Measurements from ENCODE around the gene GRIK3. TPM values are rescaled to one million over a fixed set of nuclear protein-coding genes. Genes with fewer than 3 reads are reported as not detected.

Gene GRIK3
- total RNA-seq, 4 donors from 2014 or later: 0.13 to 0.42 (median 0.15) TPM; not detected in 1

DNA sequence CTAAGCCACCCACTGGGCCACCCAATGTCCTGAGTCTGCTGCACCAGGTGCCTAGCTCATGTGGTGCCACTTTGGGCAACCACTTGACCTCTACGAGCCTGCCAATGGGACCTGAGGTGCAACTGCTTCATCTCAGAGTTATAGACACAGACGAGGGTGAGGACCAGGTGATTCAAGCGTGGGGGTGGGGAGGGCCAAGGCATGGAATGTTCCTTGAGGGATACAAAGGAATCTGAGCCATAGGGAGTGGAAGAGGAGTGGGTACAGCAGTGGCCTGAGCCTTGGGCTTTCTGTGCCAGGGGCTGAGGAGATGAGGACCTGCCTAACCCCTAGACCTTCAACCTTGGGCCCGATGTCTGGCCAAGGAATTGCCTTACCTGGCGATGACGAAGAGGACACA is 209.1 kb downstream of the GRIK3 start:
- Histone ChIP-seq H3K9me3 (no peaks in the 10 kb centered on the region), H3K36me3 (no peaks in the 10 kb centered on the region), H3K27ac (no peak overlapping the region), H3K4me1 (no peaks in the 10 kb centered on the region), H3K27me3 (no peaks in the 10 kb centered on the region), H3K4me3 (replicated peaks in 1 of 3) (no peak overlapping the region)
- no peak for DNase-seq
- WGBS, 2 donors: 75 to 77% methylated on average over 6 of the region's 6 CpGs
- intact Hi-C loops (cut with DNase I): no loop called here
- no peak for TF ChIP-seq POLR2A (IDR thresholded peaks at IDR 0.05)
- TF ChIP-seq, protein P1, sequence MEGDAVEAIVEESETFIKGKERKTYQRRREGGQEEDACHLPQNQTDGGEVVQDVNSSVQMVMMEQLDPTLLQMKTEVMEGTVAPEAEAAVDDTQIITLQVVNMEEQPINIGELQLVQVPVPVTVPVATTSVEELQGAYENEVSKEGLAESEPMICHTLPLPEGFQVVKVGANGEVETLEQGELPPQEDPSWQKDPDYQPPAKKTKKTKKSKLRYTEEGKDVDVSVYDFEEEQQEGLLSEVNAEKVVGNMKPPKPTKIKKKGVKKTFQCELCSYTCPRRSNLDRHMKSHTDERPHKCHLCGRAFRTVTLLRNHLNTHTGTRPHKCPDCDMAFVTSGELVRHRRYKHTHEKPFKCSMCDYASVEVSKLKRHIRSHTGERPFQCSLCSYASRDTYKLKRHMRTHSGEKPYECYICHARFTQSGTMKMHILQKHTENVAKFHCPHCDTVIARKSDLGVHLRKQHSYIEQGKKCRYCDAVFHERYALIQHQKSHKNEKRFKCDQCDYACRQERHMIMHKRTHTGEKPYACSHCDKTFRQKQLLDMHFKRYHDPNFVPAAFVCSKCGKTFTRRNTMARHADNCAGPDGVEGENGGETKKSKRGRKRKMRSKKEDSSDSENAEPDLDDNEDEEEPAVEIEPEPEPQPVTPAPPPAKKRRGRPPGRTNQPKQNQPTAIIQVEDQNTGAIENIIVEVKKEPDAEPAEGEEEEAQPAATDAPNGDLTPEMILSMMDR (IDR thresholded peaks at IDR 0.05): no peak

DNA sequence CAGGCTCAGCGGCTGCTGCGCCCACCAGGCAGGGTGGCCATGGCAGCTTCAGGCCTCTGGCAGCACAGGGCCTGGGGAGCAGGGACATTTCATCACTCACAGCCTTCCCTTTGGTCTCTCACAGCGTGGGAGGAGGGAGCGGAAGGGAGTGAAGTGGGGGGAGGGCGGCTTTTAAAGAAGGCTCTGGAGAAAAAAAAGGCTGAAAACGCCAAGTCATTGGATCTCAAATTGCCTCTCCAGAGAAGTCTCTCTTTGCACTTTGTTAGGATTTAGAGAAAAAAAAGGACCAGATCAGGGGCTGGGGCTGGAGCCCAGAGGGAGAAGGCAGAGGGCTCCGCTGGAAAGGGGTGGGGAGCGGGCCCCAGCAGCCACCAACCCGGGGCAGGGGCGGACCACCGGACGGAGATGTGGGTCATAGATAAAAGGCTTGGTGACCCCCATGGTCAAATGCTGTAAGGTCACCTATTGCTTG is 209.9 kb downstream of the GRIK3 start:
- TF ChIP-seq, protein P1 (IDR thresholded peaks at IDR 0.05): no peak
- no peaks in the 10 kb centered on the region for H3K9me3 ChIP-seq
- intact Hi-C loops (cut with DNase I): no loop called here

DNA sequence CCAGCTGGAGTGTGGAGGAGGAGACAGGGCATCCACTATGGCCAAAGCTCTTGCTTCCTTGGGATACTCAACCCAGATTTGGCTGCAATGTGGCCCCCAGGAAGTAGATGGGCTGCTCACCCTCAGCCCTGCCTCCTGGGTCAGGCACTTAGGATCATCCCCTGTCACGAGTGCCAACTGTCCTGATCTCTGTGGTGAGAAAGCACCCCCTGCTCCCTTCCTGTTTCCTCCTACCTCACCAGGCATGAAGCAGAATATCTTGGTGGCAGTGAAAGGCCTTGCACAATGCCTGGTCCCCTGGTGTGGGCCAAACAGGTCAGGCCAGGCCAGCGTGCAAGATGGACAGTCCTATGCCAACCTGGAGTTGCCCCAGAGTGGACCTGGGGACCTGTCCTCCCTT is 211.7 kb downstream of the GRIK3 start:
- Histone ChIP-seq H3K4me3 (replicated peaks in 1 of 3) (no peak overlapping the region), H3K27me3 (no peaks in the 10 kb centered on the region), H3K9me3 (no peaks in the 10 kb centered on the region), H3K36me3 (no peaks in the 10 kb centered on the region), H3K4me1 (no peaks in the 10 kb centered on the region), H3K27ac (no peak overlapping the region)
- TF ChIP-seq POLR2A (IDR thresholded peaks at IDR 0.05): no peak
- TF ChIP-seq, protein P1 (IDR thresholded peaks at IDR 0.05): no peak
- no peak for DNase-seq
- intact Hi-C loops (cut with DNase I): no loop called here
- WGBS, 2 donors: 72% methylated on average over 2 of the region's 2 CpGs; no CpG with 5 or more reads in 1 of the 2 donors

More for the DNA sequence above, 209.9 kb downstream of the GRIK3 start:
- no peak for DNase-seq
- H3K4me3 ChIP-seq (replicated peaks in 1 of 3): no peak overlapping the region
- H3K27me3 ChIP-seq: no peaks in the 10 kb centered on the region
- H3K4me1 ChIP-seq: no peaks in the 10 kb centered on the region
- H3K36me3 ChIP-seq: no peaks in the 10 kb centered on the region
- whole genome bisulfite sequencing, 2 donors: 19 to 28% methylated on average over 12 of the region's 12 CpGs
- H3K27ac ChIP-seq: no peak overlapping the region

DNA sequence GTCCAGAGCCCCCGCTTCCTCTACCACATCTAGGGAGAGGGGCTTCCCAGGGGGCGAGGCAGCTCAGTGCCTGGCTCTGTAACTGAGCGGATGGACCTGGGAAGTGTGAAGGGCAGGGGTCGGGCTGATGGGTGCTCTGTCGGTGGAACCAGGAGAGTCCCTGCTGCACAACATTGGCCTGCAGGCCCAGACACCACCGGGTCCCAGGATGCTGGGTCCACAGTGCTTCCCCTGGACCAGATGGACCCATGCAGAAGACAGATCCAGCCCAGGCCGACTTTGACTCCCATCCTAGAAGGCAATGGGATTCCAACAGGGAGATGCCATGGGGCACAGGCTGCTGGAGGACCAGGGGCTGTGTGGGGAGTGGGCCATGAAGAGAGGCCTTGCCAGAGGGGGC is 212.9 kb downstream of the GRIK3 start:
- no peaks in the 10 kb centered on the region for H3K9me3 ChIP-seq
- peaks cover 0 to 4% of the 10 kb centered on the region in 2 donors for H3K4me1 ChIP-seq
- no peak overlapping the region for H3K27ac ChIP-seq
- TF ChIP-seq POLR2A (IDR thresholded peaks at IDR 0.05): no peak
- TF ChIP-seq, protein P1 (IDR thresholded peaks at IDR 0.05): no peak
- WGBS, 2 donors: 82 to 92% methylated on average over 6 to 7 of the region's 7 CpGs
- no peak overlapping the region for H3K4me3 ChIP-seq (replicated peaks in 1 of 3)
- DNase-seq: no peak
- H3K36me3 ChIP-seq: no peaks in the 10 kb centered on the region
- intact Hi-C loops (cut with DNase I): no loop called here
- no peaks in the 10 kb centered on the region for H3K27me3 ChIP-seq

DNA sequence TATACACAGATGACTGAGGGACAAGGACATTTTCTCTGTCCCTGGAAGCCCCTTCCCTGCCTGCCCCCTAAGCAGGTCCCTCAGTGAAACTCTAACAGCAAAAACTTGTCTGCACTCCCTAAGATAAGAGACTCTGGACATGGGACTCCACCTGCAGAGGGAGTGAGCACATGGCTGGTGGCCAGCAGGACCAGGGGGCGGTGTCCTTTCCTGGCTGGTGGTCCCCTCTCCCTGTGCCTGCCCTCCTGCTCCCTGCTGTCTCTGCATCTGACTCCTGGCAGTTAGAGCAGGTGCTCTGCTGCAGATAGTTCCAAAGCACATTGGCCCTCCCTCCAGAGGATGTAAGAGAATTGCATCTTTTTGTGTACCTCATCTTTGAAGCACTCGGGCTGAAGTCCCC is 215.5 kb downstream of the GRIK3 start:
- Histone ChIP-seq H3K27ac (no peak overlapping the region), H3K36me3 (no peaks in the 10 kb centered on the region), H3K9me3 (no peaks in the 10 kb centered on the region), H3K4me3 (replicated peaks in 1 of 3) (no peak overlapping the region), H3K27me3 (no peaks in the 10 kb centered on the region), H3K4me1 (peaks cover 0 to 7% of the 10 kb centered on the region in 2 donors)
- TF ChIP-seq, protein P1 (IDR thresholded peaks at IDR 0.05): no peak
- TF ChIP-seq POLR2A (IDR thresholded peaks at IDR 0.05): no peak
- no peak for DNase-seq
- intact Hi-C loops (cut with DNase I): no loop called here
- WGBS, 2 donors: 57 to 63% methylated on average over 2 of the region's 2 CpGs
